ENCODE measurements around the gene SORCS3. TPM values are rescaled to one million over a fixed set of nuclear protein-coding genes. Genes with fewer than 3 reads are reported as not detected.

The SORCS3 gene
- total RNA-seq, 6 experiments from 2014 or later: not detected

GRCh38 chr10:104850023-104850422, 208.9 kb downstream of the SORCS3 start:
- Histone ChIP-seq H3K4me3 (no peak overlapping the region), H3K27ac (no peak overlapping the region), H3K36me3 (no peaks in the 10 kb centered on the region), H3K9me3 (no peaks in the 10 kb centered on the region), H3K4me1 (no peaks in the 10 kb centered on the region), H3K27me3 (no peaks in the 10 kb centered on the region)
- WGBS (ENCODE audit: insufficient coverage, low coverage, low lambda C conversion rate, missing lambda C conversion rate): 44% methylated on average over 3 of the region's 5 CpGs
- DNase-seq (no peak), ATAC-seq (no peak)
- no peak for TF ChIP-seq CTCF (IDR thresholded peaks at IDR 0.05)
- TF ChIP-seq POLR2A (IDR thresholded peaks at IDR 0.05): no peak
- intact Hi-C loops (cut with DNase I): no loop called here

GRCh38 chr10:104867966-104868598, 227.0 kb downstream of the SORCS3 start:
- Histone ChIP-seq H3K27me3 (no peaks in the 10 kb centered on the region), H3K4me1 (no peaks in the 10 kb centered on the region), H3K27ac (no peak overlapping the region), H3K9me3 (no peaks in the 10 kb centered on the region), H3K36me3 (no peaks in the 10 kb centered on the region), H3K4me3 (no peak overlapping the region)
- TF ChIP-seq CTCF (IDR thresholded peaks at IDR 0.05) (no peak), POLR2A (IDR thresholded peaks at IDR 0.05) (no peak)
- intact Hi-C loops (cut with DNase I): no loop called here
- WGBS (ENCODE audit: insufficient coverage, low coverage, low lambda C conversion rate, missing lambda C conversion rate): 61% methylated on average over 6 of the region's 6 CpGs
- no peak for DNase-seq
- no peak for ATAC-seq

- H3K4me1 ChIP-seq: no peaks in the 10 kb centered on the region
- intact Hi-C loops (cut with DNase I): no loop called here
- TF ChIP-seq CTCF (IDR thresholded peaks at IDR 0.05) (no peak), POLR2A (IDR thresholded peaks at IDR 0.05) (no peak)
- WGBS (ENCODE audit: insufficient coverage, low coverage, low lambda C conversion rate, missing lambda C conversion rate): 29% methylated on average over 2 of the region's 2 CpGs
- no peaks in the 10 kb centered on the region for H3K36me3 ChIP-seq
- no peaks in the 10 kb centered on the region for H3K9me3 ChIP-seq
- no peak for DNase-seq
- H3K4me3 ChIP-seq: no peak overlapping the region
- no peak overlapping the region for H3K27ac ChIP-seq
- no peaks in the 10 kb centered on the region for H3K27me3 ChIP-seq
- no peak for ATAC-seq
These were observed 231.6 kb downstream of the SORCS3 start for GRCh38 chr10:104872691-104873090.

- DNase-seq (no peak), ATAC-seq (no peak)
- TF ChIP-seq POLR2A (IDR thresholded peaks at IDR 0.05): no peak
- no peak for TF ChIP-seq CTCF (IDR thresholded peaks at IDR 0.05)
- H3K36me3 ChIP-seq: no peaks in the 10 kb centered on the region
- no peaks in the 10 kb centered on the region for H3K9me3 ChIP-seq
- no peak overlapping the region for H3K4me3 ChIP-seq
- intact Hi-C loops (cut with DNase I): no loop called here
- H3K27me3 ChIP-seq: no peaks in the 10 kb centered on the region
- H3K4me1 ChIP-seq: no peaks in the 10 kb centered on the region
- no peak overlapping the region for H3K27ac ChIP-seq
These were observed 232.1 kb downstream of the SORCS3 start for GRCh38 chr10:104873161-104873560.

- intact Hi-C loops (cut with DNase I): no loop called here
- no peak overlapping the region for H3K4me3 ChIP-seq
- H3K36me3 ChIP-seq: no peaks in the 10 kb centered on the region
- no peaks in the 10 kb centered on the region for H3K9me3 ChIP-seq
- H3K4me1 ChIP-seq: no peaks in the 10 kb centered on the region
- no peak overlapping the region for H3K27ac ChIP-seq
- 63% methylated on average over 1 of the region's 1 CpG for WGBS (ENCODE audit: insufficient coverage, low coverage, low lambda C conversion rate, missing lambda C conversion rate)
- TF ChIP-seq CTCF (IDR thresholded peaks at IDR 0.05) (no peak), POLR2A (IDR thresholded peaks at IDR 0.05) (no peak)
- H3K27me3 ChIP-seq: no peaks in the 10 kb centered on the region
- no peak for ATAC-seq
- no peak for DNase-seq
These were observed 234.5 kb downstream of the SORCS3 start for GRCh38 chr10:104875561-104875960.

Measured in right lobe of liver (tissue), 6 donors.